ENCODE measurements around the gene SREK1.

GRCh38 chr5:66151030-66151429 lies 6.9 kb downstream of the SREK1 start:
- TF ChIP-seq CTCF (IDR thresholded peaks at IDR 0.05): no peak
- no peak for TF ChIP-seq POLR2A (IDR thresholded peaks at IDR 0.05; ENCODE audit: low read depth)
- TF ChIP-seq EP300 (IDR thresholded peaks at IDR 0.05): no peak
- no peak for TF ChIP-seq POLR2AphosphoS5 (IDR thresholded peaks at IDR 0.05)

Data from esophagus muscularis mucosa (tissue), 4 donors.